GM21423 (cell line): ENCODE measurements around the gene DUSP16.
"Not testable (repeated sequence)": the region's sequence is repeated elsewhere in the genome, so short reads cannot be mapped to it uniquely, and the experiment has no call there.

Source experiments
- ATAC-seq: cut with Tn5 transposase; IDR thresholded peaks from one replicate; pipeline ENCODE4 v1.9.1; 2021; ENCODE audit warnings: mild to moderate bottlenecking, moderate library complexity; ENCODE audit not compliant: unreplicated experiment

The DUSP16 gene

DNA sequence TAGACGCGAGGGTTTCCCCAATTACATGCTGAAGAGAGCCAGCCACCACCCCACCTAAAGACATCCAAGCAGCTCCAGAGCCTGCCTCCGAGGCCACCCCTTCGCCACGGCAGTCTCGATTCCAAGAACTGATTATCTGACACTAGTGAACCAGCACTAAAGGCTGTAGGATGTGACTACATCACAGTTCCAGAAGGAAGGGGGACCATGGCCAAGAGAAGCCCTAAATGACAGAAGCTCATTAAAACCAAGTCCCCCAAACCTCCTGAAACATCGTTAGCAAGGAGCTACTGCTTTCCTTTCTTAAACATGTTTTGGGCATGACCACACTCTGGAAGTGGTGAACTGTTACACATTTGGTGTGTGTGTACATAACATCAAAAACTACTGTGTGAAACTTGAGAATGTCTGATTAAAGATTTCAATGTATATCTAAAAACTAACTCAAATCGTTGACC is 88.2 kb downstream of the DUSP16 start:
- peak; percentile 17 for ATAC-seq

DNA sequence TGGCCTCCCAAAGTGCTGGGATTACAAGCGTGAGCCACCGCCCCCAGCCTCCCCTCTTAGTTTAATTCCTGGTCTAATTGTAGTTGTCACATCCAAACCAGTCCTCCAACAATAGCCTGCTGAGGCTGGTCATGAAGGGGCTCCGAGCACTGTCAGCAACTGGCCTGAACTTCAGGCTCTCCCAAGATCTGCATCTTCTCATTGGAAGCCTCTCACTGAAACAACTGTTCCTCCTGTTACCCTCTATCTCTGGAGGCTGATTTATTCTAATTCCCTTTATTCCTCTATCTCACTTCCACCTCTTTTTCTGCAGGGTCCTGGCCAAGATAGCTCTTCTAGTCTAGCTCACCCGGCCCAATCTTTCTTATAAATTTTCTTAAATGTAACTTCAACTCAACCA is 89.4 kb downstream of the DUSP16 start:
- no peak for ATAC-seq

DNA sequence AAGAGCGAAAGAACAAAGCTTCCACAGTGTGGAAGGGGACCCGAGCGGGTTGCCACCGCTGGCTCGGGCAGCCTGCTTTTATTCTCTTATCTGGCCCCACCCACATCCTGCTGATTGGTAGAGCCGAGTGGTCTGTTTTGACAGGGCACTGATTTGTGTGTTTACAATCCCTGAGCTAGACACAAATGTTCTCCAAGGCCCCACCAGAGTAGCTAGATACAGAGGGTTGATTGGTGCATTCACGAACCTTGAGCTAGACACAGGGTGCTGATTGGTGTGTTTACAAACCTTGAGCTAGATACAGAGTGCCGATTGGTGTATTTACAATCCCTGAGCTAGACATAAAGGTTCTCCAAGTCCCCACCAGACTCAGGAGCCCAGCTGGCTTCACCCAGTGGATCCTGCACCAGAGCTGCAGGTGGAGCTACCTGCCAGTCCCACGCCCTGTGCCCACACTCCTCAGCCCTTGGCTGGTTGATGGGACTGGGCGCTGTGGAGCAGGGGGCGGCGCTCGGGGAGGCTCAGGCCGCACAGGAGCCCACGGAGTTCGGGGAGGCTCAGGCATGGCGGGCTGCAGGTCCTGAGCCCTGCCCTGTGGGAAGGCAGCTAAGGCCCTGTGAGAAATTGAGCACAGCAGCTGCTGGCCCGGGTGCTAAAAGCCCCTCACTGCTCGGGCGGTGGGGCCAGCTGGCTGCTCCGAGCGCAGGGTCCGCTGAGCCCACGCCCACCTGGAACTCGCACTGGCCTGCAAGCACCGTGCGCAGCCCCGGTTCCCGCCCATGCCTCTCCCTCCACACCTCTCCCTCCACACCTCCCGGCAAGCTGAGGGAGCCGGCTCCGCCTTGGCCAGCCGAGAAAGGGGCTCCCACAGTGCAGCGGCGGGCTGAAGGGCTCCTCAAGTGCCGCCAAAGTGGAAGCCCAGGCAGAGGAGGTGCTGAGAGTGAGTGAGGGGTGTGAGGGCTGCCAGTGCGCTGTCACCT is 90.4 kb downstream of the DUSP16 start:
- not testable (repeated sequence) for ATAC-seq

DNA sequence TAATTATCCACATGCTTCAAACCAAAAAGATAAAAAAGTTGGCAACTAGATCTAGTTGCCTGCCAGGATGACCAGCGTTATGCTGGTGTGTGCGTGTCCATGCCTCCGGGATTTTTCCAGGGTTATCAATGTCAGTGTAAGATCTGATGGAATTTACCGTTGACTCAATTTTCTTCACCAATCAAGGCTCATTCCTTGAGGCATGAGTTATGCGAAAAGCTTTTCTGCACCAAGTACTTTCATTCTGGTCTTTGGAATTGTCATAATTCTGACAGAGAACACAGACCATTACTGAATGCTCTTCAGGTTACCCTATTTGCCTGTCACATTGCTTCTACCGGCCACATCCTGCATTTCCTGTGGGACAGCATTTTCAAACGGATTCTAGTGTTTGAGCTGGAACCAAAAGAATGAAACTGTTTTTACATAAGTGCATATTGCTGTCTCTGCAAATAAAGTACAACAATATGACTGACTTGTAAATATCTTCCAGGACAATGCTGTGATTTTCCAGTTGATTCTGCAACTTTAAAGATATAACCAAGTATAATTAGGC is 91.8 kb downstream of the DUSP16 start:
- ATAC-seq, result no peak

DNA sequence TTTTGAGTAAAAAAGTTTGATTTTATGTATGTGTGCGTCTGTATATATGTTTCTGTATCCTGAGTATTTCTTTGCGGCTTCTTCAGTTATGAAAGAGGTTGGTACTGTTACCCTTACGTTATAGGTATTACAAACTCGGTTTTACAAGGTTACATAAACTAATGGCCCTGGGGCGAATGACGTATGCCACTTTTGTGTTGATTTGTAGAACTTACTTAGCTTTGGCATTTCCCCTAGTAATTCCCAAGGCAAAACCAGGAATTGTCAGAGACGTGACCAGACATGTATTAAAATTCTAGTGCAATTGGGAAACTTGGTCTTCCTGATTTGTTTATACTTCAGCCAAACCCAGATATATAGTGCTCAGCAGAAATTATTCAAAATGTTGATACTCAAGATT is 93.3 kb downstream of the DUSP16 start:
- ATAC-seq, result no peak

DNA sequence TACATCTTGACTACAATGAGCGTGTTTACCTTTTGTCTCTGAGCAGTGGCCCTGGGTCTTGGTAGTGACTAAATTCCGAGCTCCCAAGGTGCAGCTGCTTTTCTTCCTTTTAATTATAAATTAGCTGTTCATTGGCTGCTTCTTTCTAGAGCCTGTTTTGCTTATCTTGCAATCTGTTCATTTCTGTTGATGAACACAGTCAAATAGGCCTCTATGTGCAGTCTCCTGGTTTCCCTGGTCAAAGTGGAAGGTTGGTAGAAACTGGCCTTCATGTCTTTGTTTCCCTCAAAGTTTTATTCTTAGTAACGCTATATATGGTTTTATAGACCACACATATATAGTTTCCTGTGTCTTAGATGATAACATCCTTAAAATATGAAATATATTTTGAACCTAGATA is 94.1 kb downstream of the DUSP16 start:
- no peak for ATAC-seq

DNA sequence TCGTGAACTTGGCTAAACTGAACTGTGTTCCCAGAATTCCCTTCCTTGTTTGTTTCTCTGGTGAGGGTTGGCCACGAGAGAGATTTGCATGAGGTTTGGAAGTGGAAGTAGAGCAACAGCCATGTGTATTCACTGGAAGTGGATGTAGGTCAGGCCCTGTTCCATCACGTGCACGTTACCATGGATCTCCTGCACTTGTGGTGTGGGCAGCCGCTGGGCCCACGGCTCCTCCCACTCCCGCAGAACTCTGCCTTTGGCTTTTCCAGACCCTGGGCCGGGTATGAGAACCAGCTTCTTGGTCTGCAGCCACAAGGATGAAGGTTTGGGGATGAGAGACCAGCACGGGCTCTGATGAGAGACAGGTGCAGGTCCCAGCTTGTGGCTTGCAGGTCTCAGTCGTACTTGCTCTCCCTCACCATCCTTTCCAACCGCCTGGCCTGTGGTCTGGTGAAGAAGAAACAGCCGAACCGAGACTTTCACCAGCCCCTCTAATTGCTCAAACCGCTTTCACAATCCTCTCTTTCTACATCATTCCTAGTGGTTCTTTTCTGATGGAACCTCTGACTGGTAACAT is 94.9 kb downstream of the DUSP16 start:
- no peak for ATAC-seq

DNA sequence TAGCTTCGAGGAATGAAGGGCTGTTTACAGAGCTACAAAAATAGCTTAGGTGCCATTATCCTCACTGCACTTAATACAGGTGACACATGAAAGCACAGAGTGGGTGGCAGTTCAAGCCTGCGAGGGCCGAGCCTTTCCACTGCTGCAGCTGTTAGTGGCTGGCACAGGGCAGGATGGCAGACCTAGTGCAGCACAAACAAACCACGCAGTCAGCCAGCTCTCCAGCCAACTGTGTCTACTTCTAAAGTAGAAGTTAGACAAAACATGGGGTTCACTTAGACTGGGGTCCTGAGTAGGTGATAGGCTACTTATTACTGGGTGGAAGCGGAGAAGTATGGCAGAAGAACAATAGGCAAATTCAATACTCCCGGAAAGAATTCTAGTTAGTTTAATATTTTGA is 95.4 kb downstream of the DUSP16 start:
- ATAC-seq, result no peak

DNA sequence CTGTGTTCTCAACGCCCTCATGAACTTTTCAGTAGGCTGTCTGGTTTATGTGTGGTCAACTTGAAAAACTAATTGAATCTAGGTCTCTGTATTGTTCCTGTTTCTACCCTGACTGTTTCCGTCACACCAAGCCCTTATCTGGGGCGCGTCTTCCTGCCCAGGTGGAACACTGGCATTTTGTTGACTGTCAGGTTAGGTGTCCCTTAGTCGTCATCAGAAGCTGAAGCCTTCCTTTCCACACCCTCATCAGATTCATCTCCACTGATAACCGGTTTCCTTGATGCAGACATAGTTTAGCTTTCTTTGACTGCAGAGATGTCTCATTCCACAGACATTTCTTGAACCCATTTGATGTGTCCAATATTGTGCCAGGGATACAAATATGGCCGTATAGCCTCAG is 96.5 kb downstream of the DUSP16 start:
- ATAC-seq, result no peak

DNA sequence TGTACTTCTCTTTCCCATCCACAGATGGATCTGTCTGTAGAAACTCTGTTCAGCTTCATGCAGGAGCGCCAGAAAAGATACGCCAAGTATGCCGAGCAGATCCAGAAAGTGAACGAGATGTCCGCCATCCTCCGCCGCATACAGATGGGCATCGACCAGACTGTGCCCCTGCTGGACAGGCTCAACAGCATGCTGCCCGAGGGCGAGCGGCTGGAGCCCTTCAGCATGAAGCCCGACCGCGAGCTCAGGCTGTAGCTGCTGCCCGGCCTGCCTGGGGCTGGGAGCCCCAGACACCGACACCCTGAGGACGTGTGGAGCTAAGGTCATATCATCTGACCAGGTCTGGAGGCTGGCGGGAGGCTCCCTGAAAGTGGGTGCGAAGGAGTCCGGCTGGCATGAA is 97.1 kb downstream of the DUSP16 start:
- no peak for ATAC-seq

DNA sequence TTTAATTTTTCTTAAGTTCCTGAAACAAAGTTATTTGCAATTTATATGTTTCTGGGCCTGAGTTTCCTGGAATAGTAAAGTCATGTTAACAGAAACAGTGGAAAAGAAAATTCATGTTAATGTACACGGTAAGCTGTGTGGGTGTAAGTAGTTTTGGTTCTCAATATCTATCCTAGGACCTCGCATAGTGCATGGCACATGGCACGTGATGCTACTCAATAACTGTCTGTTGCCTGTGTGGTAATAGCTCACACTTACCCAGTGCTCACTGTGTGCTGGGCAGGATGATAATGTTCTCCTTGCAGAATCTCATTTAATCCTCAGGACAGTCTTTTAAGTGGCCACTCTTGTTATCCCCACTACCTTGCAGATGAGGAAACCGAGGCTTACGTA is 100.7 kb downstream of the DUSP16 start:
- ATAC-seq, result no peak

DNA sequence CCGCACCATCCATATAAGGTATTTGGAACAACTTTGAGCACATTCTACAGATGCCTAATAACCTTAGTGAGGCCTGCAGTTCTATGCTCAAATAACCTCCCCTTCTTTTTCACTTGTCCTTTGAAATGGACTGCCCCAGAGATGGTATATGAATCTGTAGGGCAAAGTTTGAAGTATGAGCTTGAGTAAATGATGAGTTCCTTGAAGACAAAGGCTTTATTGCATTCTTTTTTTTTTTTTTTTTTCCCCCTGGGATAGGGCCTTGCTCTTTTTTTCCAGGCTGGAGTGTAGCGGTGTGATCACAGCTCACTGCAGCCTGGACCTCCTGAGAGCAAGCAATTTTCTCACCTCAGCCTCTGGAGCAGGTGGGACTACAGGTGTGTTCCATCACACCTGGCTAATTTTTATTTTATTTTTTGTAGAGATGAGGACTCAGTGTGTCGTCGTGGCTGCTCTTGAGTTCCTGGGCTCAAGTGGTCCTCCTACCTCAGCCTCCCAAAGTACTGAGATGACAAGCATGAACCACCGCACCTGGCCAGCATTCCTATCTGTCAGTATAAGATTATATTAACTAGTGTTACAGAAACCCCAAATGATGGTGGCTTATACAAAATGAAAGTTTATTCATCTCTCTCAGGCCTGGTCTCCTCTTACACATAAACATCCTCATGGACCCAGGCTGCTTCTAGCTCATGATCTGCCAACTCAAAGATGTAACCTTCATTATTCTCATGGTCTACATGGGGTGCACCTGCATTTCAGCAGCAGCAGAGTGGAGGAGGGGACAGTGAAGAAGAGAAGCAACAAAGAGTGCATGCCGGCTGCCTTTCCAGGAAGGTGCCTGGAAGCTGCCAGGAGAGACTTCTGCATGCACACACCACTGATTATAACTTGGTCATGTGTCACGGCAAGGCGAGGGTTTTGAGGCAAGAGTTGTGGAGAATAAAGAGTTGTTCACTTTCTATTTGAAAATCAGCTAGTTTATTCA is 101.4 kb downstream of the DUSP16 start:
- no peak for ATAC-seq

DNA sequence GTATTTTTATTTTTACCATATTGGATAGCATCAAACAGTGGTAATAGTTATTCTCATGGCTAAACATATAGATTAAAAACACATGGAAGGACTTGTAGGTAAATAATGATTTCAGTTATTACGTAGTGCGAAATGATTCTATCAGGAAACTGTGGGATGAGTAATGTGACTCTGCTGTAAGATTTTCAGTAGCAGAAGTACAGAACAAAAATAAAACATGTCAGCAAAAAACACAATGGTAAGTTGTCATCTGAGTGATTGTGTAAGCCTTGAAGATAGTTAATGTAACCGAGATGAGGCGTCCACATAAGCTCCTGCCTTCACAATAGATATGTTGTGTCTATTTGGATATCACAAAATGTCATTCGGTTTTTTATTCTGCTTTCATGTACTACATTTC is 106.0 kb downstream of the DUSP16 start:
- ATAC-seq, result no peak

DNA sequence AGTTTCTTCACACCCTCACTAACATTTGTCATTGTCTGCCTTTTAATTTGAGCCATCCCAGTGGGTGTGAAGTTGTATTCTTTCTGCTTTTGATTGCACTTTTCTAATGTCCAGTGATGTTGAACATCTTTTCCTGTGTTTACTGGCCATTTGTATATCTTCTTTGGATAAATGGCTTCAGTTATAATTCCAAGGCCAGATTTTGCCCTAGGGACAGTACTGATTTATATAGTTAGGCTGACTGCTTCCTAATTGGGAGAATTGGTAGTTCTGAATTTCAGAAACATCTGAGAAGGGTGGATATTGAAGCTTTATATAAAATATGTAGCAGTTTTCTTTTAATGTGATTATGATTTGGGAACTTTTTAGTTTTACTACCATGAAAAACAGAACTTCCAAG is 108.3 kb downstream of the DUSP16 start:
- ATAC-seq, result no peak

DNA sequence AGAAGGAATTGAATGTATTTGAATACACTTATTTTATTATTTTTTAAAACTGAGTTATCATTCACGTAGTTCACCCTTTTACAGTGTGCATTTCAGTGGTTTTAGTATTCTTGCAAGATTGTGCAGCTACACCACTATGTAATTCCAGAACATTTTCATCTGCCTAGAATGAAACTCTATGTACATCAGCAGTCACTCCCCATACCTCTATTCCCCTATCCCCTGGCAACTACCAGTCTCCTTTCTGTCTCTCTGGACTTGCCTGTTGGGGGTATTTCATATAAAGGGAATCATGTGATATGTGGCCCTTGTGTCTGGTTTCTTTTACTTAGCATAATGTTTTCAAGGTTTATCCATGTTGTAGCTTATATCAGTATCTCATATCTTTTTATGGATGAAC is 109.0 kb downstream of the DUSP16 start:
- ATAC-seq, result no peak

DNA sequence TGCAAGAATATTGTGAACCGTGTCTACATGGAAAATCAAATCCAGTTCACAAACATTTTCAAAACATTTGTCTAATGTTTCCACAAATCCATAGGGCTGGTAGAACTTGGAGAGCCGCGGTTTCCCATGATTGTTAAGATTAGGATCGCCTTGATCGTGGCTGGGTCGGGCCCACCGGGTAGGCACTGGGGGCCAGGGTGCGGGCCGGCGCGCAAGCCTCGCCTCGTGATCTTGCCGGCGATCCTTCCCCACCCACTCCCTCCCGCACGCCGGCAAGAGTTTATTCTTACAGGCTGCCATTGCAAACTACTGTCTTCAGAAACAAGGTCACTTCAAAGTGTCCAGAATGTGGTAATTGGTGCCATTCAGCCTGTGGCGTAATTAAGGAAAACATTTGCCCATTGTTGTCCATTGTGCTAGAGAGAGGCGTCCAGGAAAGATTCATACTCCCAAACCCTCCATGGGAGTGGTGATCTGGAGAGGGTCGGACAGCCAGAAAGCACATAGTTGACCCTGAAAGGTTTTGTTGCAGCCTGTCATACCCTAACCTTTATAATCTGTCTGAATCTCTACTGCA is 110.2 kb downstream of the DUSP16 start:
- ATAC-seq, result no peak

DNA sequence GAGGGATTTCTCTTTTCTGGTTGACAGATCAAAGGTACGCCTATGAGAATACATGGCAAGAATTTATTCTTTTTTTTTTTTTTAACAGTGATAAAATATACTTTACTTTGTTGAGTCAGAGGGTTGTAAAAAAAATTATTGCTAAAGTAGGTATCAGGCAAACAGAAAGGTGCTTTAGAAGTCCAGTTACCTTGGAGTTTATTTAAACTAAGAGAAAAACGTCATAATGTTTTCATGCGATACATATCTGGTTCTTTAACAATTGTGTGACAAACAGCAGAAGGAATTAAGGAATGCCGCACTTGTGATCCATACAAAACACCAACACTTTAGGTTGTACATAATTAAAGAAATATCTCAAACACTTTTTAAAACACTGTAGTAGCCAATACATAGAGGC is 111.6 kb downstream of the DUSP16 start:
- ATAC-seq, result no peak

DNA sequence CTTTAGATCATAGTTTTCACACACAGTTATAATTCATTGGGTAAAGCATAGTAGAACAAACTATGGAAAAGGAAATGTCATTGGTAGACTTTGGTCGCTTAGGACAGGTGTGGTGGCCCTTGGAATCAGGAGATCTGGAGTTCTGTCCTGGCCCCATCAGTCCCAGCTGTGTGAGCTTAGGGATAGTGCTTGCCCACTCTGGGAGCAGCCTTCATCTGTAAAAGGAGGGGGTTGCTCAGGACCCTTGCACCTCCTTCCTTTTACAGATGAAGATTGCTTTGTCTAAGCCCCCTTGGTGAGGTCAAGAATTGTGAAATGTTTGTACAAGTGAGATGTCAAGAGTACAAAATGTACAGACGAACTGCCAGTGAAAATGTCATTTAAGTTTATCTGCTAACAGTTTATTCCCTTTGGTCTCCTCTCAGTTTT is 112.6 kb downstream of the DUSP16 start:
- ATAC-seq, result no peak

DNA sequence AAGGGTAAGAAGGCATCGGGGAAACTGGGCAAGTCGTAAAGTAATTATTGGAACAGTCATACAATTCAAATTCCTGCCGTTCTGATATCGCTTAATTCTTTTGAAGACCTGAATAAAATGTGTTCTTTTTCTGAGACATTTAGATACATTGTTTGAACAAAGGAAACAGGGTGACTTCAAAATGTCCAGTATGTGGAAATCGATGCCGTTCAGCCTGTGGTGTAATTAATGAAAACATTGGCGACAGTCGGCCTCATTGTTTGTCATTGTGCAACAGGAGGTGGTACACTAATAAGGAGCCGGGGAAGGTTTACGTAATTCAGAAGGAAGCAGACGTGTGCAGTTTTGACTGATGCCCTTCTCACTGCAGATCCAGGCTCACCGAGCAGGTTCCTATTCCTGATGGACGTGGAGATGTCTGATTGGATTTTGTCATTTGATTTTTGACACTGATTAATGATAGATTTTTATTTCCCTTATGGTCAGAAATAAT is 113.1 kb downstream of the DUSP16 start:
- ATAC-seq, result no peak

DNA sequence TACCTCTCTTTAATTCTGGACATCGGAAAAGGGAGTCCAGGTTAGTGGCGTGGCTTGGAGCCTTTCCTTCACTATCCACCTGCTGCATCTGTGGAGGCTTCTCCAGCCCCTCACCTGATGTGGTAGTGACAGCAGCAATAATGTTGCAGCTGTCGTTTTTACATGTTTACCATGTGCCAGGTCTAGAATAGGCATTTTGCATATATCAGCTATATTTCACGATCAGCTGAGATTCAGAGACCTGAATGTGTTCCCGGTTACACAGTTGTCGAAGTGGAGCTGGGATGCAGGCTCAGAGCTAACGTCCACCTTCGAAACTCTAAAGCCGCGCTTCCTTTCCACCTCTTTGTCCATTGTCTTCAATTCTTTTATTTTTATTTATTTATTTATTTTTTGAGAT is 114.8 kb downstream of the DUSP16 start:
- ATAC-seq, result no peak
